Measurements from ENCODE around the gene GIMAP6. TPM values are rescaled to one million over a fixed set of nuclear protein-coding genes. Genes with fewer than 3 reads are reported as not detected.
"Not testable (repeated sequence)": the region's sequence is repeated elsewhere in the genome, so short reads cannot be mapped to it uniquely, and the experiment has no call there.

GIMAP6 gene
- total RNA-seq, 1 donor from 2014 or later = not detected

DNA sequence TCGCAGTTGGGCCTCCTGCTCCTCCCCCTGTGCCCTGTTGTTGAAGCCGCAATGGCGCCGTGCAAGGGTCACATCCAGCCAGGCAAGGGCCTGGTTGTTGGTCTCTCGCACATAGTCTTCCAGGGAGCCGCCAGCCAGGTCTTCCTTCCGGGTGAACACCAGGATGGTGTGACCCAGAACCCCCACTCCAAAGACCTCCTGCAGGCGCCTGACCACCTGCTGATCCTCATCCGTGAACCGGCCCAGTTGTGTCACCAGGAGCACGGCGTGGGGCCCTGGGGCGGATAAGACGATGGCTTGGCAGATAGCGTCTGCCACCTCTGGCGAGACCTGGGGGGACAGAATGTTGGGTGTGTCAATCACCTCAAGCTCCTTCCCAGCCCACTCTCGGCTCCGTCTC is 4.2 kb downstream of the GIMAP6 start:
- TF ChIP-seq, protein P1, sequence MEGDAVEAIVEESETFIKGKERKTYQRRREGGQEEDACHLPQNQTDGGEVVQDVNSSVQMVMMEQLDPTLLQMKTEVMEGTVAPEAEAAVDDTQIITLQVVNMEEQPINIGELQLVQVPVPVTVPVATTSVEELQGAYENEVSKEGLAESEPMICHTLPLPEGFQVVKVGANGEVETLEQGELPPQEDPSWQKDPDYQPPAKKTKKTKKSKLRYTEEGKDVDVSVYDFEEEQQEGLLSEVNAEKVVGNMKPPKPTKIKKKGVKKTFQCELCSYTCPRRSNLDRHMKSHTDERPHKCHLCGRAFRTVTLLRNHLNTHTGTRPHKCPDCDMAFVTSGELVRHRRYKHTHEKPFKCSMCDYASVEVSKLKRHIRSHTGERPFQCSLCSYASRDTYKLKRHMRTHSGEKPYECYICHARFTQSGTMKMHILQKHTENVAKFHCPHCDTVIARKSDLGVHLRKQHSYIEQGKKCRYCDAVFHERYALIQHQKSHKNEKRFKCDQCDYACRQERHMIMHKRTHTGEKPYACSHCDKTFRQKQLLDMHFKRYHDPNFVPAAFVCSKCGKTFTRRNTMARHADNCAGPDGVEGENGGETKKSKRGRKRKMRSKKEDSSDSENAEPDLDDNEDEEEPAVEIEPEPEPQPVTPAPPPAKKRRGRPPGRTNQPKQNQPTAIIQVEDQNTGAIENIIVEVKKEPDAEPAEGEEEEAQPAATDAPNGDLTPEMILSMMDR (IDR thresholded peaks at IDR 0.05; ENCODE audit: partially characterized antibody, unreplicated experiment) = no peak
- H3K27me3 Mint-ChIP-seq (ENCODE audit: unreplicated experiment) = peaks cover 4% of the 10 kb centered on the region
- H3K4me1 Mint-ChIP-seq (ENCODE audit: low read depth, unreplicated experiment) = no peaks in the 10 kb centered on the region

DNA sequence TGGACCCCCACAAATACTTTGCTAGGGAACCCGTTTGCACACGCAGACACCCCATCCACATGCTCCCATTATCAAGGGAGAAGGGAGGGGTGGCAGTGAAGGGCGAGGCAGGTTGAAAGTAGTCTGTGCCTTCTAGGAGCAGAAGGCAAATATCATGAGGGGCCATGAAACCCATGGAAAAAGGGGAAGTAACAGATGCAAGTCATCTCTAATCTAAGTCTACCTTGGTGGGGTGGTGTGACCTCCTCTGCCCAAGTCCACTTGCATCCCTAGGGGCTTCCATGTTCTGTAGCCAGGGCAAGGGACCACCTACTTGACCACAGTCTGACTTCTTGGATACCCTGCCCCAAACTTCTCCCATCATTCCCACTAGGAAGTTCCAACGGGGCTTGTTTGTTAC is 5.5 kb downstream of the GIMAP6 start:
- Mint-ChIP-seq H3K36me3 (ENCODE audit: unreplicated experiment) (no peaks in the 10 kb centered on the region), H3K4me3 (ENCODE audit: unreplicated experiment) (no peak overlapping the region), H3K4me1 (ENCODE audit: low read depth, unreplicated experiment) (no peaks in the 10 kb centered on the region), H3K27me3 (ENCODE audit: unreplicated experiment) (peaks cover 4% of the 10 kb centered on the region), H3K27ac (ENCODE audit: unreplicated experiment) (no peak overlapping the region), H3K9me3 (ENCODE audit: unreplicated experiment) (no peaks in the 10 kb centered on the region)
- TF ChIP-seq, protein P1 (IDR thresholded peaks at IDR 0.05; ENCODE audit: partially characterized antibody, unreplicated experiment) = no peak
- DNase-seq = no peak

More for the DNA sequence above, 4.2 kb downstream of the GIMAP6 start:
- Mint-ChIP-seq H3K36me3 (ENCODE audit: unreplicated experiment) (no peaks in the 10 kb centered on the region), H3K4me3 (ENCODE audit: unreplicated experiment) (no peak overlapping the region), H3K27ac (ENCODE audit: unreplicated experiment) (no peak overlapping the region), H3K9me3 (ENCODE audit: unreplicated experiment) (no peaks in the 10 kb centered on the region)
- DNase-seq = no peak

DNA sequence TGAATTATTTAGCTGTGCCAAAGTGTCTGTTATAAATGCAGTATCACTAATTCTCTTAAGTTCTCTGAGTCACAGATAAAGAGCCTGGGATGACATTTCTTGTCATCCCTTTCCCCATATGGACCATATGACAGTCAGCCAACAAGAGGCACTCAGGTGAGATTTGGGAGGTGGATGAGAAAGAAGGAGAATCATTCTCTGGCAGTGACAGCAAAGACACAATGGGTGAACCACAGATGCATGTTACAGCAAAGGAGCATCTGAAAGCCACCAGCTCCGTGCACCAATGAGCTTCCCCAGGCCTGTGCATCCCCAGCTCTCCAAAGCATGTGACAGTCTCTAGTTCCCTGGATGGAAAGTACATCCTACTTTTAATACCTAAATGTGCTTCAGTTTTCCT is 10.8 kb downstream of the GIMAP6 start:
- Mint-ChIP-seq H3K4me1 (ENCODE audit: low read depth, unreplicated experiment) (no peaks in the 10 kb centered on the region), H3K4me3 (ENCODE audit: unreplicated experiment) (no peak overlapping the region), H3K27ac (ENCODE audit: unreplicated experiment) (no peak overlapping the region), H3K27me3 (ENCODE audit: unreplicated experiment) (no peaks in the 10 kb centered on the region), H3K9me3 (ENCODE audit: unreplicated experiment) (no peaks in the 10 kb centered on the region), H3K36me3 (ENCODE audit: unreplicated experiment) (no peaks in the 10 kb centered on the region)
- TF ChIP-seq, protein P1 (IDR thresholded peaks at IDR 0.05; ENCODE audit: partially characterized antibody, unreplicated experiment) = no peak
- no peak for DNase-seq

DNA sequence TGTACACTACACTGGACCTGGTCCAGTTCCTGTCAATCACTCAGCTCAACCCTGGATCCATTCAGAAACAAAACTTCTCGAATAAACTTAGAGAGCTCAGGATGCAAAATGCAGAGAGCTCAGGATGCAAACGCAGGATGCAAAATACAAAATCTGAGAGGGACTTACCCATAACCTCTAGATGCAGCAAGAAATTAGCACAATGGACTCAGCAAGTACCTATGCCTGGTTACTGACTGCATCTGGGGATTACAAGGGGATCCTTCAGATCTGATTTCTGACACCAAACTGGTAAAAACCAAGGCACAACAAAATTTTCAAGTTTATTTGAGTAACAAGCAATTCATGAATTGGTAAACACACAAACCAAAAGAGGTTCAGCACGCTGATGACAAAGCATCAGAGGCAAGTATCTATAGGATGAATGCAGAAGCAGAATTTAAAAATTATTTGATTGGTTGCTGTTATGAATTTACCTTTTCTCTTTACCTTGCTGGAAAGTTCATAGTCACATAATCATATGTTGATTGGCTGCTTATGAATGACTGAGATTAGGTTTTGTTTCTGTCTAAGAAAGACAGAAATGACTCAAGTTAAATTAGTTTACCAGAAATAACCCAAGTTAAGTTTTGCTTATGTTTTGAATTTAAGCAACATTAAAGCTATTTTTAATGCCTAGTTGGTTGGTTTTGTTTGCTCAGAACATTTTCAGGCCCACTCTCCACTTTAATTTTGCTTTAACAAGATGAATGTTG is 11.4 kb downstream of the GIMAP6 start:
- no peaks in the 10 kb centered on the region for H3K36me3 Mint-ChIP-seq (ENCODE audit: unreplicated experiment)
- no peaks in the 10 kb centered on the region for H3K27me3 Mint-ChIP-seq (ENCODE audit: unreplicated experiment)
- H3K4me1 Mint-ChIP-seq (ENCODE audit: low read depth, unreplicated experiment) = no peaks in the 10 kb centered on the region
- H3K9me3 Mint-ChIP-seq (ENCODE audit: unreplicated experiment) = no peaks in the 10 kb centered on the region
- no peak overlapping the region for H3K27ac Mint-ChIP-seq (ENCODE audit: unreplicated experiment)
- H3K4me3 Mint-ChIP-seq (ENCODE audit: unreplicated experiment) = no peak overlapping the region
- DNase-seq = no peak
- TF ChIP-seq, protein P1 (IDR thresholded peaks at IDR 0.05; ENCODE audit: partially characterized antibody, unreplicated experiment) = no peak

DNA sequence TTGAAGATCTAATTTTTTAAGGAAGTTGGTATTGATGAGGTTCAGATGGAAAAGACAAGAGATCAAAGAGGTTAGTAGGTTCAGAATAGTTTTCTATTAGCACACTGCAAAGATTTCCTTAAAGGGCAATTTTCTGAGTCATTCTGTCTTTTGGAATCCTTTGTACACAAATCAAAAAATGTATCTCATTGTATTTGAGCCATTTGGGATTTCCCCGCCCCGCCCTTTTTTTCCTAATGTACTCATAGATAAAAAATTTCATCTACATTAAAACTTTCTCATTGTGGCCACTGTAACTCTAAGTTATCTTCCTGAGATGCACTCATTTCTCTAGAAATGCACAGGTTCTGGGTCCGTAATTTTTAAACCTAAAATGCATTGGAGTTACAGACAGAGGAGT is 12.1 kb downstream of the GIMAP6 start:
- DNase-seq = no peak
- Mint-ChIP-seq H3K27me3 (ENCODE audit: unreplicated experiment) (no peaks in the 10 kb centered on the region), H3K9me3 (ENCODE audit: unreplicated experiment) (no peaks in the 10 kb centered on the region)

DNA sequence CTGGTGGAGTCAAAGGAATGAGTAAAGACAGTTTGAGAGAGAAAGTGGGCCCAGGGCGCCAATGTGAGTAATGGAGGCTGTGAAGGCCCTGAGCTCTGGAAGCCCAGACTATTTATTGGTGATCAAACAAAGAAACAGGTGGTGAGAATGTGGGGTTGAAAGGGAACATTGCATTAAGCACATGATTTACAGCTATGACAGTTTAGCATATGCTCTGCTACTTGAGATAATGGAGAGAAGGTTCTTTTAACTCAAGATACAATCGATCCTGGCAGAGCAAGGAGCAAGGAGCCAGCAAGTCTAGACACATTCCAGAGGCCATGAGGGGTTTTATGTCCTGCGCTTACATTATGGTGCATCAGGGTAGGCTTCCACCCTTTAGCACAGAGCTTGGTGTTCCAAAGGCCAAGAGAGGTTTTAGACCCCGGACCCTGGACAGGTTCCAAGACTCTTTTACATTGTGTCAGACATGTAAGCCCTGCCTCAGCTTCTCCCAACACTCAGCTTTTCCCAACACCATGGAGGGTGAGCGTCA is 16.9 kb downstream of the GIMAP6 start:
- not testable (repeated sequence) for H3K36me3 Mint-ChIP-seq (ENCODE audit: unreplicated experiment); H3K9me3 Mint-ChIP-seq (ENCODE audit: unreplicated experiment); H3K27me3 Mint-ChIP-seq (ENCODE audit: unreplicated experiment); DNase-seq; H3K4me1 Mint-ChIP-seq (ENCODE audit: low read depth, unreplicated experiment); H3K27ac Mint-ChIP-seq (ENCODE audit: unreplicated experiment); H3K4me3 Mint-ChIP-seq (ENCODE audit: unreplicated experiment)

More for the DNA sequence above, 12.1 kb downstream of the GIMAP6 start:
- TF ChIP-seq, protein P1 (IDR thresholded peaks at IDR 0.05; ENCODE audit: partially characterized antibody, unreplicated experiment) = no peak
- Mint-ChIP-seq H3K4me3 (ENCODE audit: unreplicated experiment) (no peak overlapping the region), H3K27ac (ENCODE audit: unreplicated experiment) (no peak overlapping the region), H3K36me3 (ENCODE audit: unreplicated experiment) (no peaks in the 10 kb centered on the region), H3K4me1 (ENCODE audit: low read depth, unreplicated experiment) (no peaks in the 10 kb centered on the region)

DNA sequence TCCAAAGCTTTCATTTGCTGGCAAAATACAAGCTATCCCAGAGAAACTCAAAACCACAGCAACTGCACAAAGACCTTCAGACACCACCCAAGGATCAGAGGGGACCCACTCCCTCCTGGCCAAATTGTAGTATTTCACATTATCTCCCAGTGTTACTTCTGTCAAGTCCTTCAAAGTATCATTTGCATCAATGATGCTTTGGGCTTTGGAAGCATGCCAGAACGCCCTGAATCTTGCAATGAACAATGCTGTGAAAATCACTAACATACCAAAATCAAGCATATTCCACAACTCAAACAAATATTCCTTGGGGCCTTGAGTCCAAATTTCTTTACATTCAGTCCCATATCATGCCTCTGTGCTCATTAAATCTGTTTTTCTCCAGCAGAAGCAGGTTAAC is 17.8 kb downstream of the GIMAP6 start:
- not testable (repeated sequence) for H3K27me3 Mint-ChIP-seq (ENCODE audit: unreplicated experiment); H3K9me3 Mint-ChIP-seq (ENCODE audit: unreplicated experiment); DNase-seq

More for the DNA sequence above, 17.8 kb downstream of the GIMAP6 start:
- H3K27ac Mint-ChIP-seq (ENCODE audit: unreplicated experiment); H3K4me3 Mint-ChIP-seq (ENCODE audit: unreplicated experiment); H3K4me1 Mint-ChIP-seq (ENCODE audit: low read depth, unreplicated experiment); H3K36me3 Mint-ChIP-seq (ENCODE audit: unreplicated experiment): not testable (repeated sequence)
